Stimulated activated CD4-positive, alpha-beta T cell treated with anti-CD3 and anti-CD28 coated beads, Interleukin-12 subunit alpha, Interleukin-12 subunit beta, amount 100 ng/mL, for 4 hours (primary cell): Measurements from ENCODE around the gene ZNF829.
A peak's percentile ranks its signal among the peaks of the same experiment; 100 is the strongest.

Experiments
- DNase-seq: peaks from one replicate; pipeline ENCODE4 v3.0.0-alpha.2; 2020

ZNF829 gene

GRCh38 chr19:36915992-36916830 lies at the start of gene ZNF829, which contains the start of gene ZNF568:
ZNF829 (minus strand) TSS chr19:36916291; CDS start chr19:36915167, 1,124 bp downstream.
ZNF568 (plus strand) TSS chr19:36916332; CDS start chr19:36922771, 6,439 bp downstream.
- peak; percentile 81 for DNase-seq

GRCh38 chr19:36963280-36963679 lies 47.2 kb upstream of the ZNF829 start:
- DNase-seq, result no peak

GRCh38 chr19:36962346-36962745 lies 46.3 kb upstream of the ZNF829 start:
- no peak for DNase-seq

GRCh38 chr19:36950335-36951119 lies 34.4 kb upstream of the ZNF829 start:
- DNase-seq, result no peak

- DNase-seq, result no peak
Observed at GRCh38 chr19:36939153-36939552, 23.1 kb upstream of the ZNF829 start.

GRCh38 chr19:36931684-36932083 lies 15.6 kb upstream of the ZNF829 start:
- DNase-seq, result no peak

- no peak for DNase-seq
Observed at GRCh38 chr19:36918090-36918489, 2.0 kb upstream of the ZNF829 start.

GRCh38 chr19:36916991-36917390 lies 900 bp upstream of the ZNF829 start:
- DNase-seq, result no peak

GRCh38 chr19:36898422-36898821 lies 17.7 kb downstream of the ZNF829 start:
- no peak for DNase-seq

- DNase-seq, result no peak
Observed at GRCh38 chr19:36894849-36895383, 21.2 kb downstream of the ZNF829 start.

- no peak for DNase-seq
Observed at GRCh38 chr19:36891768-36892357, 24.2 kb downstream of the ZNF829 start.

GRCh38 chr19:36876993-36877938 lies 38.8 kb downstream of the ZNF829 start:
- DNase-seq, result no peak

- no peak for DNase-seq
Observed at GRCh38 chr19:36851898-36852297, 64.2 kb downstream of the ZNF829 start.

GRCh38 chr19:36850559-36851442 lies 65.3 kb downstream of the ZNF829 start, which contains the start of gene ZNF345:
ZNF345 (plus strand) TSS chr19:36850876; CDS start chr19:36876831, 25,955 bp downstream.
- peak; percentile 68 for DNase-seq

GRCh38 chr19:36849701-36850558 lies 66.2 kb downstream of the ZNF829 start:
- DNase-seq, result peak; percentile 83

GRCh38 chr19:36847968-36848367 lies 68.1 kb downstream of the ZNF829 start:
- DNase-seq, result no peak

- no peak for DNase-seq
Observed at GRCh38 chr19:36838784-36839324, 77.2 kb downstream of the ZNF829 start.
